IPS-20b (cell line): Measurements from ENCODE around the gene ULK3.

Experiments used
- H3K27ac ChIP-seq: one replicate; pipeline ENCODE4 v1.5.1; 2013; ENCODE audit warnings: low read length
- H3K27me3 ChIP-seq: 2 replicates; pipeline ENCODE4 v1.6.1; 2013; ENCODE audit warnings: mild to moderate bottlenecking, low read length, inconsistent platforms; ENCODE audit not compliant: insufficient read depth
- H3K36me3 ChIP-seq: 2 replicates; pipeline ENCODE4 v1.6.1; 2013; ENCODE audit warnings: low read depth, mild to moderate bottlenecking, inconsistent platforms, low read length, moderate library complexity; ENCODE audit not compliant: insufficient read depth
- H3K4me1 ChIP-seq: 2 replicates; pipeline ENCODE4 v1.6.1; 2013; ENCODE audit warnings: mild to moderate bottlenecking, control low read depth, inconsistent platforms, low read length, moderate library complexity; ENCODE audit not compliant: insufficient read depth
- H3K4me3 ChIP-seq: 2 replicates; pipeline ENCODE4 v1.5.1; 2013; ENCODE audit warnings: mild to moderate bottlenecking, low read length, inconsistent platforms
- H3K9ac ChIP-seq: 2 replicates; pipeline ENCODE4 v1.6.1; 2013; ENCODE audit warnings: low read depth, mild to moderate bottlenecking, inconsistent platforms, low read length, moderate library complexity
- H3K9me3 ChIP-seq: 2 replicates; pipeline ENCODE4 v1.6.1; 2013; ENCODE audit warnings: mild to moderate bottlenecking, low read depth, low read length, inconsistent platforms; ENCODE audit not compliant: insufficient read depth

Gene ULK3

GRCh38 chr15:74802290-74802689 is 40.7 kb downstream of the ULK3 start:
- Histone ChIP-seq H3K4me1 (no peaks in the 10 kb centered on the region), H3K27ac (no peak overlapping the region), H3K9me3 (no peaks in the 10 kb centered on the region), H3K4me3 (no peak overlapping the region), H3K9ac (no peak overlapping the region), H3K36me3 (peaks cover 34% of the 10 kb centered on the region), H3K27me3 (no peaks in the 10 kb centered on the region)

DNA sequence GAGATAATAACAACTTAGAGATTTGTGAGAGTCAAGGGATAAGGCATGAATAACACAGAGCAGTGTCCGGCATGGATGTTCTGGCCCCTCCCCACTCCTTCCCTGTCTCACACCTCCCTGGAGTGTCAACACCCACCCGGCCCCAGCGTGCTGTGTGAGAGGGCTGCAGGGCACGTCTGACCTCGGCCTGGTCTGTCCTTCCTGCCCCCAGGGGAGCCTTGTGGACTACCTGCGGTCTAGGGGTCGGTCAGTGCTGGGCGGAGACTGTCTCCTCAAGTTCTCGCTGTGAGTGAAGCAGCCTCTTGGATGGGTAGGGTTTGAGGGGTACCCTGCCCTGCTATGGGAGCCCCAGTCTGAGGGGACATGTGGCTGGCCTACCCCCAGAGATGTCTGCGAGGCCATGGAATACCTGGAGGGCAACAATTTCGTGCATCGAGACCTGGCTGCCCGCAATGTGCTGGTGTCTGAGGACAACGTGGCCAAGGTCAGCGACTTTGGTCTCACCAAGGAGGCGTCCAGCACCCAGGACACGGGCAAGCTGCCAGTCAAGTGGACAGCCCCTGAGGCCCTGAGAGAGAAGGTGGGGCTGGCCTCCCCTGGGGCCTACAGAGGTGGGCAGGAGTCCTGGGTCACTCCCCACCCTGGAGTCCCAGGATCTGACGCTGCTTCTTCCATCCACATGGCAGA is 41.5 kb downstream of the ULK3 start:
- Histone ChIP-seq H3K9me3 (no peaks in the 10 kb centered on the region), H3K36me3 (peaks cover 34% of the 10 kb centered on the region), H3K9ac (no peak overlapping the region), H3K4me3 (no peak overlapping the region), H3K27ac (no peak overlapping the region), H3K4me1 (no peaks in the 10 kb centered on the region), H3K27me3 (no peaks in the 10 kb centered on the region)

- no peak overlapping the region for H3K4me3 ChIP-seq
- H3K36me3 ChIP-seq, result peaks cover 34% of the 10 kb centered on the region
- no peak overlapping the region for H3K27ac ChIP-seq
- H3K4me1 ChIP-seq, result no peaks in the 10 kb centered on the region
- no peaks in the 10 kb centered on the region for H3K27me3 ChIP-seq
- H3K9ac ChIP-seq, result no peak overlapping the region
- no peaks in the 10 kb centered on the region for H3K9me3 ChIP-seq
Measured at GRCh38 chr15:74800559-74801094, 42.3 kb downstream of the ULK3 start.

DNA sequence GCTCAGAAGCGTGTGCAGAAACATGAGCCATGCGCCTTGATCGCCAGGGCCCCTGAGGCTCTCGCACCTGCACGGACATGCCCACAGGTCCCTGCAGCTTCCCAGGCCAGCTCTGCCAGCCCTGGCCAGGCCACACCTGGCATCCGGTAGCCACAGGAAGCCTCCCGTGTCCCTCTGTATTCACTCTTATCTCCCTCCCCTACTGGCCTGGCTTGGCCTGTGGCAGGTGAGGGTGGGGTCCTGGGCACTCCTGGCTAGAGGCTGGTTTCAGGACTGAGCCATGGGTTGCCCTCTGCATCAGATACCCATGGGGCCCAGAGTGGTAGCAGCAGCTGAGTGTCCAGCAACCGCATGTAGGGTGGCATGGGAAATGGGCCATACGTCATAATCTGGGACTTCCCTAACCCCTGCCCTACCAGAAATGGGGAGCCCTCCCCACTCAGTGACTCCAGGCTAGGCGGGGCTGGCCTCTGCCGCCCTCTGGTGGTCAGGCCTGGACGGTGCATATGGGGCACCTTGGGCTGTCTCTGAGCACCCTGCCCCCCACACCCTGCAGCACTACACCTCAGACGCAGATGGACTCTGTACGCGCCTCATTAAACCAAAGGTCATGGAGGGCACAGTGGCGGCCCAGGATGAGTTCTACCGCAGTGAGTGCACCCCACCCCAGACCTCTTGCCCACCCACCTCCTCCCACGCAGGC is 42.9 kb downstream of the ULK3 start:
- Histone ChIP-seq H3K4me1 (no peaks in the 10 kb centered on the region), H3K4me3 (no peak overlapping the region), H3K9ac (no peak overlapping the region), H3K36me3 (peaks cover 34% of the 10 kb centered on the region), H3K9me3 (no peaks in the 10 kb centered on the region), H3K27ac (no peak overlapping the region), H3K27me3 (no peaks in the 10 kb centered on the region)

DNA sequence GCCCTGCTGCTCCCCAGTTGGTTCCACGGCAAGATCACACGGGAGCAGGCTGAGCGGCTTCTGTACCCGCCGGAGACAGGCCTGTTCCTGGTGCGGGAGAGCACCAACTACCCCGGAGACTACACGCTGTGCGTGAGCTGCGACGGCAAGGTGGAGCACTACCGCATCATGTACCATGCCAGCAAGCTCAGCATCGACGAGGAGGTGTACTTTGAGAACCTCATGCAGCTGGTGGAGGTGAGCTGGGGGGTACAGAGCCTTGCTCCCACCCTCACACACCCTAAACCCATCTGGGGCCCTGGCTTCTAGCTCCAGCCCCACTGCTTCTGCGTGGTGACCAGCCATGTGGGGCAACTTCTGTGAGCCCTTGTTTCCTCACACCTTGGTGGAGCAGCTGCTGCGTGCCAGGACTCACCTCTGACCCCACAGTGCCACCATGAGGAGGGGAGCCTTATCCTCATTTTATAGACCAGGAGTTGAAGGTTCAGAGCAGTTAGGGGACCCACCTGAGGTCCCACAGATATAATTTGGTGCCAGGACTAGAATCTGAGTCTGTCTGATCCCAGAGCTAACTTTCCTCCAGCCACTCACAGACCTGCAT is 43.6 kb downstream of the ULK3 start:
- Histone ChIP-seq H3K27me3 (no peaks in the 10 kb centered on the region), H3K9me3 (no peaks in the 10 kb centered on the region), H3K9ac (no peak overlapping the region), H3K36me3 (peaks cover 33% of the 10 kb centered on the region), H3K27ac (no peak overlapping the region), H3K4me3 (no peak overlapping the region), H3K4me1 (no peaks in the 10 kb centered on the region)

- Histone ChIP-seq H3K9ac (no peak overlapping the region), H3K36me3 (peaks cover 25% of the 10 kb centered on the region; the same call in 1 of the 2 replicates), H3K9me3 (no peaks in the 10 kb centered on the region), H3K27me3 (no peaks in the 10 kb centered on the region), H3K4me3 (no peak overlapping the region), H3K27ac (no peak overlapping the region), H3K4me1 (no peaks in the 10 kb centered on the region)
Measured at GRCh38 chr15:74798388-74799254, 44.3 kb downstream of the ULK3 start.

DNA sequence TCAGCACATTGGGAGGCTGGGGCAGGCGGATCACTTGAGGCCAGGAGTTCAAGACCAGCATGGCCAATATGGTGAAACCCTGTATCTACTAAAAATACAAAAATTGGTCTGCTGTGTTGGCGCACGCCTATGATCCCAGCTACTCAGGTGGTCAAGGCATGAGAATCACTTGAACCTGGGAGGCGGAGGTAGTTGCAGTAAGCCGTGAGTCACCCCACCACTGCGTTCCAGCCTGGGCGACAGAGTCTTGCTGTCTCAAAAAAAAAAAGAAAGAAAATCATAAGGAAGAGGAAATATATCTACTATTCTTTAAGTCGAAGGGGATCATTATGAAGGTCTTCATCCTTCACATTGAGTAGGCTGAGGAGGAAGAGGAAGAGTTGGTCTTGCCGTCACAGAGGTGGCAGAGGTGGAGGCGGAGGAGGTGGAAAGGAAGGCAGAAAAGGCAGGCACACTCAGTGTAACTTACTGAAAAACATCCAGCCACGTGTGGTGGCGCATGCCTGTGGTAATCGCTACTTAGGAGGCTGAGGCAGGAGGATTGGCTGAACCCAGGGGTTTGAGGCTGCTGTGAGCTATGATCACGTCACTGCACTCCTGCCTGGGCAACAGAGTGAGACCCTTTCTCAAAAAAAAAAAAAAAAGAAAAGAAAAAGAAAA is 46.9 kb downstream of the ULK3 start:
- Histone ChIP-seq H3K36me3 (0 out of 2 replicates have a peak, but pooled peaks cover 11% of the 10 kb centered on the region), H3K27me3 (no peaks in the 10 kb centered on the region), H3K4me1 (no peaks in the 10 kb centered on the region), H3K9ac (no peak overlapping the region), H3K4me3 (no peak overlapping the region), H3K9me3 (no peaks in the 10 kb centered on the region), H3K27ac (no peak overlapping the region)

GRCh38 chr15:74794970-74795349 is 48.0 kb downstream of the ULK3 start:
- Histone ChIP-seq H3K4me3 (no peak overlapping the region), H3K36me3 (0 out of 2 replicates have a peak, but pooled peaks cover 4% of the 10 kb centered on the region), H3K4me1 (no peaks in the 10 kb centered on the region), H3K9ac (no peak overlapping the region), H3K9me3 (no peaks in the 10 kb centered on the region), H3K27me3 (no peaks in the 10 kb centered on the region), H3K27ac (no peak overlapping the region)

DNA sequence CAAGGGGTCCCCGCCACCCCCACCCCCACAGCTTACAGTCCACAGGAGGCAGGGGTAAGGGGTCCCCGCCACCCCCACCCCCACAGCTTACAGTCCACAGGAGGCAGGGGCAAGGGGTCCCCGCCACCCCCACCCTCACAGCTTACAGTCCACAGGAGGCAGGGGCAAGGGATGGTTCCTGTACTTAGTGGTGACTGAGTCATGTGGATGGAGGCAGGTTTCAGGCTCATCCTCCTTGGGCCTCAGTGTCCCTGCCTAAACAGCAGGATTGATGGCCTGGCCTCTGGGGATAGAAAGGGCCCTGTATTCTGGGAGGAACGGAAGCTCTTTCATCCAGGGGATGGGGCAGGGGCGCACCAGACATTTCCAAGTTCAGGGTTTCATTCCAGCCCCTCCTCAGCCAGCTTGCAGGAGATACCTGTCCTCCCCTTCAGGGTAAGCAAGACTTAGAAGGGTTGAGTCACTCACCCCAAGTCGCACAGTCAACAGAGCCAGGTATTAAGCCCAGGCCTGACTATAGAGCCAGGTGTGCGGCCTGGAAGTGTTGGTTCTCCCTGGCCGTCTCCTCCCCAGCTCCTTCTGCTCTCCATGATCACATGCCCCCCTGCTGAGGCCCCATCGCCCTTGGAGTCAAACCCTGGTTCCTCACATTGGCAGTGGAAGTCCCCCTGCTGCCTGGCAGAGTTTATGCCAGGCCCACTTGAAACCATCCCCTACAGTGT is 48.5 kb downstream of the ULK3 start:
- Histone ChIP-seq H3K27me3 (no peaks in the 10 kb centered on the region), H3K36me3 (no peaks in the 10 kb centered on the region), H3K9ac (no peak overlapping the region), H3K27ac (no peak overlapping the region), H3K4me3 (no peak overlapping the region), H3K9me3 (no peaks in the 10 kb centered on the region), H3K4me1 (no peaks in the 10 kb centered on the region)

- no peak overlapping the region for H3K27ac ChIP-seq
- H3K36me3 ChIP-seq, result no peaks in the 10 kb centered on the region
- H3K27me3 ChIP-seq, result no peaks in the 10 kb centered on the region
- peaks cover 7% of the 10 kb centered on the region for H3K4me1 ChIP-seq
- no peak overlapping the region for H3K4me3 ChIP-seq
- H3K9ac ChIP-seq, result no peak overlapping the region
- no peaks in the 10 kb centered on the region for H3K9me3 ChIP-seq
Measured at GRCh38 chr15:74793135-74794028, 49.6 kb downstream of the ULK3 start.
